Stimulated activated naive CD4-positive, alpha-beta T cell (primary cell): Measurements from ENCODE around the gene PTPRN2.
"Not testable (repeated sequence)": the region's sequence is repeated elsewhere in the genome, so short reads cannot be mapped to it uniquely, and the experiment has no call there.

ENCODE experiments used
- DNase-seq, 6 experiments: peaks; one replicate each; lab custom pipeline; 2025; lab: John Stamatoyannopoulos, UW

Gene PTPRN2

DNA sequence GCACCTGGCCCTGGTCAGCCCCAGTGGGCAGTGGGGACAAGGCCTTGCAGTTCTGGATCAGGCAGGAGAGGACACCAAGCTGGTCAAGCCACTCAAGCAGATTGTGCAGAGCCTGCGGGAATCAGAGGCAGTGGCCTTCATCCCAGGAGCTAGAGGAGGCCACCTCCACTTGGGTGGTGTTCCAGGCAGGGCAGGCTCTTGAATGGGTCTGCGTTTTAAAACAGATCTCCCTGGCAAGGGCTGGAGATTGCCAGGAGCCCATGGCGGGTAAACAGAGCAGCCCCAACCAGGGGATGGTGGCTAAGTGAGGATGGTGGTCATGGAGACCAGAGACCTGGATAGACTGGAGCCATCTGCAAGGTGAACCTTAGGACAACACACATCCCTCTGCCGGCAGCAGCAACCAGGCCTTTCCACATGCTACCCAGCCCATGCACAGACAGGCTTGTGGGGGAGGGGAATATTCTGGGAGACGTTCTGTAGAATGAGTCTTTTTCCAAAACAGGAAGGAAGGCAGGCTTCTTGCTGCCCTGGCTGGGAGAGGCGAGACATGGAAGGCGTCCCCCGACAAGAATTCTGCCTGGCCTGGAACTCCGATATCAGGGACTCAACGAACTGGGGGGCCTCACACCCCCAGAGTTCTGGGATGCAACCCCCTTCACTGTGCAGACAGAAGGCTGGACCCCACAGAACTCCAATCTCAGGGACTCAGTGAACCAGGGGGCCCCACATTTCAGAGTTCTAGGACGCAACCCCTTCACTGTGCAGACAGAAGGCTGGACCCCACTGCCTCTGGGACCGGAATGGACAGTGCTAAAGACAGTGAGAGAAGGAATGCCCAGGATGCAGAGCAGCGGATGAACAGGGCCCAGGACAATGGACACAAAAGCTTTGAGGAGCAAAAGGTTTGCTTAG is 264.8 kb downstream of the PTPRN2 start:
- no peak for DNase-seq

DNA sequence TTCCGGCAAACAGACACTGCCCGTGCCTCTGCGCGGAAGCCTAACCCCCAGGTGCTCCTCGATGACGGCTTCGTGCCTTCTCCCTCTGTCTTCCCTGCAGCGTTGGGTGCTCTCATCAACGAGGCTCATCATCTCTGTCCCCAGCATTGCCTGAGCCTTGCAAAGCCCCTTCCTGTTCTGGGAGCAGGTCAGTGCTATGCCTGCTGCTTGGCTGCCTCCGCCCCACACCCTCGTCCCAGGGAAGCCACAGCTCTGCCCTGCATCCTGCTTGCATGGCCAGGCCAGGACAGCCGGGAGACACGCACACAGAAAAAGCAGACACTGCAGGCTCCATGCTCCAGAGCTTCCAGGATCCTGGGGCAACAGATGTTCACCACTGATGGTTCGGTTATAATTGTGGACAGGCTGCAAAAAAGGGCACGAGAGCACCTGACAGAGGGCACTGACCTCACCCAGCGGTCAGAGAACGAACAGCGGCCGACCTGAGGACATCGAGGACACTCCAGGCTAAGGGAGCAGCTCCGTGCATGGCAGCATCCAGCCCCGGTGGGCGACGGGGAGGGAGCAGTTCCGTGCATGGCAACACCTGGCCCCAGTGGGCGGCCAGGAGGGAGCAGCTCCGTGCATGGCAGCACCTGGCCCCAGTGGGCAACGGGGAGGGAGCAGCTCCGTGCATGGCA is 265.5 kb downstream of the PTPRN2 start:
- no peak for DNase-seq

DNA sequence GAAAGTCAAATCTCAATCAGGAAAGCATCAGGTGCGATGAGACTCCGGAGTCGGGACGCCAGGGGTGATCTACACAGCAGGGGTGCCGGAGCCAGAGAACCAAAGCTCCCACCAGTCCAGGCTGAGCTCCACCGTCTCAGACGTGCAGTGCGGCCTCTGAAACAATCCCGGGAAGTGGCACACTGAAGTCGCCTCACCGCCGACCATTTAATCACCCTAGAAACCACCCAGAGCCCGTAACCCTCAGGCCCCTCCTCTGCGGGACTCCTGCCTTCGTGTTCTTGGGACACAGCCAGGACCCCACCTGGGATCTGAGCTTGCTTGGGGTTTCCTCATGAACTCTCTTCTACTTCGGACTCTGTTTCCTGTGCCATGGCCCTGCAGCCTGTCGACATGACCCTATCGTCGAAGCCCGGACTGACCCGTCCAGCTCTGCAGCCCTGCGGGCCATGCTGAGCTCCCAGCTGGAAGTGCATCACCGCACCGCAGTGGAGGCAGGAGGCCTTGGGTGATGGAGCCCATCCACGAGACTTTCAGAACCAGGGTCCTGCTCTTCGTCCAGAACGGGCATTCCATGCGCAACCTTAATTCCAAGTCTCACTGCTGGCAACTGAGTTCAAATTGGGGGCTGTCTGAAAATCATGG is 266.4 kb downstream of the PTPRN2 start:
- no peak for DNase-seq

- no peak for DNase-seq
Observed at GRCh38 chr7:158320328-158320727, 267.3 kb downstream of the PTPRN2 start.

- DNase-seq, result no peak
Observed at GRCh38 chr7:158318511-158318913, 269.1 kb downstream of the PTPRN2 start.

DNA sequence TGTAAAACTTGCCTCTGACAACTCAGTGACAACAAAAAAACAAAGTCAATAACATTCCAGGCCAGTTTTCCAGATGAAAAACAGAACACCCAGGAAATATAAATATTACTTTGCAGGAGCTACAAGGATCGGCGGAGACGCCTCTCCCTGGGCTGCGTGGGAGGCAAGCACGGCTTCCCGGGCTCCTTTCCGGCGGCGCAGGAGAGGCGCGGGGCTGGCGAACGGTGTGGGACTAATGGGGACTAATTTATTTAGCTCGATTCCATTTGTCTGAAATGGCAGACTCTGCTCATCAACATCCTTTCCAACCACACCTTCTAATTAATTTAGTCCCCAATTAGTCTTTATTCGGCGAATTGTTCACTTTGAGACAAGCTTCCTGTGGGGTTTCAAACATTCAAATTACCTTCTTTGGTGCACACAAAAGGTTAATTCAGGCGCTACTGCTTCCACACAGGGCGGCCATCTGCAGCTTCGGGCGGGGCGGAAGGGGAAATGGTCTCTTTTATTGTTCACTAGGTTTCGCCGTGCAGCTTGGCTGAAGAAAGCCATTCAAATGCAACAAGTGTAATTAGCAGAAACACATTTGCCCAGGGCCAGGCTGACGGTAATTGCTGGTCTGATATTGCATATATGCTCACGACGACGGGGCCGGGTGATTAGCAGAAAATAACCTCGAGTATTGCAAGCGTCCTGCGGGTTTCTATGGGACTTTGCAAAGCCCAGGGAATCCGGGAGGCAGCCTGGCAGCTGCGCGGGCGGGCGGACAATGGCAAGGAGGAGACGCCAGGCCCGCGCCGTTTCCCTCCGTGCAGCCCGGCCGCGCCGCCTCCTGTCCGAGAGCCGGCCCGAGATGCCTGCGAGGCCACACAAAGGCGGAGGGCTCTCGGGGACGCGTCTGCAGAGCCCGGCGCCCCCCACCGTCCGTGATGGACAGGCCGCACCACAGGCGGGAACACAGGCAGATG is 270.1 kb downstream of the PTPRN2 start:
- DNase-seq, result no peak

DNA sequence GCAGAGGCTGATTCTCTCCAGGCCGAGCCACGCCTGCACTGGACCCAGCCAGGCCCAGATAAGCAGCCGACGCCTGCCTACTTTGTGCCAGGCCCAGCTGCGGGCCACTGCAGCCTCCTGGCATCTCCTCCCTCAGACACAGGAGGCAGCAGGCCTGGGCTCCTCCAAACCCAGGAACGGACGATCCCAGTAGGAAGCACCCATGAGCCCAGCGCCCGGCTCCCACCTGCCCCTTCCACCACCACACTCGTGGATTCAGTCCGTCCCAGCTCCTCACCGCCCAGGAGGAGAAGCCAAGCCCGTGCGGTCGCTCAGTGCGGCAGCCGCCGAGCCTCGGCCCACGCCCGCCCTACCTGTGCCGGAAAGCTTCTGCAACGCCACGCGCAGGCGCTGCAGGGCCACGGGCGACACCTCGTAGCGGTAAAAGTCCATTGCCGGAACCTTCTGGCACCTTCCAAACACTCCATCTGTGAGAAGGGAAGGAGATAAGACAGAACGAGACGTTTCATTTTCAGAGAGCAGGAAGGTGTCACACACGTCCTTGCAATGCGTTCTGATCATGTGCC is 271.1 kb downstream of the PTPRN2 start:
- no peak for DNase-seq

GRCh38 chr7:158315881-158316280 is 271.7 kb downstream of the PTPRN2 start:
- no peak for DNase-seq

GRCh38 chr7:158315326-158315725 is 272.3 kb downstream of the PTPRN2 start:
- no peak for DNase-seq

DNA sequence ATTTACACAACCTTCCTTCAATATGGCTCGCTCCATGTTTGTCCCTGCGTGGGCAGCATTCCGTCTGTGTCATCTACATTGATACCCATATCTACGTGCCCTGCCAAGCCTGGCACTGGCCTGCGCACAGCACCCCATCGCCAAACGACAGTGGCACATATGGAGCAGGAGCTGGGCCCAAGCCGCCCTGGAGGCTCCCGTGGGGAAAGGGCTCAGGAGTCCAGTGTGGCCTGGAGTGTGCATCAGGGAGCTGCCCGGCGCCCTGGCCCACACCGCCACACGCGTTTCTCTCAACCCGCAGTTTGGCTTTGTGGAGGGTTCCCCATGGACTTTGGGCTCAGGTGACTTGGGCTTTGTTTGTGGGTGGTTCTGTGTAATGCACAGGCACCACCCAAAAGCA is 273.2 kb downstream of the PTPRN2 start:
- no peak for DNase-seq

DNA sequence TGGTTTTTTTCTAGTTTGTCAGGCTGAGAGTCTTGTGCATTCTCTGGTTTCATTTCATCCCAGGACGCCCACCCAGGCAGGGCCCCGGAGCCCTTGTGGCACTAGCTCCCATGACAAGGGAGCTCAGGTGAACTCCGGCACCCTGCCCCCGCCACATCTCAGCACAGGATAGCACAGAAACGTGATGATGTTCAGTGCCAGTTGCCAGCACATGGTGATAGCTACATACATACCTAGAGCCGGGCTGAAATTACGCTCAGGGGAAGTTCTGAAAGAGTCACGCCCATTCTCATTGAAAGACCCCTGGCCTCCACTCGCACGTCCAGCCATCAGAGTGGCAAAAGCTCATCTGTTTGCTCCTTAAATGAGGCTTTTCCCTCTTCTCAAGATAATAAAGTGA is 273.7 kb downstream of the PTPRN2 start:
- DNase-seq, result no peak

DNA sequence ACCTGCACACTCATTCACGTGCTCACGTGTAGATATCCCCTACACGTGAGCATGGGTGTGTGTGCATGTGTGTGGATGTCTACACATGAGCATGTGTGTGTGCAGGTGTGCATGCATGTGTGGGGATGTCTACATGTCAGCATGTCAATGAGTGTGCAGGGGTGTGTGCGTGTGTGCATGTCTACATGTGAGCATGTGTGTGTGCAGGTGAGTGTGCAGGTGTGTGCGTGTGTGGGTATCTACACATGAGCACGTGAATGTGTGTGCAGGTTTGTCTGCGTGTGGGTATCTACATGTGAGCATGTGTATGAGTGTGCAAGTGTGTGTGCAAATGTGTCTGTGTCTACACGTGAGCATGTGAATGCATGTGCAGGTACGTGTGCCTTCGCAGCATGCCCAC is 274.8 kb downstream of the PTPRN2 start:
- no peak for DNase-seq

GRCh38 chr7:158311791-158312190 is 275.8 kb downstream of the PTPRN2 start:
- DNase-seq, result no peak

DNA sequence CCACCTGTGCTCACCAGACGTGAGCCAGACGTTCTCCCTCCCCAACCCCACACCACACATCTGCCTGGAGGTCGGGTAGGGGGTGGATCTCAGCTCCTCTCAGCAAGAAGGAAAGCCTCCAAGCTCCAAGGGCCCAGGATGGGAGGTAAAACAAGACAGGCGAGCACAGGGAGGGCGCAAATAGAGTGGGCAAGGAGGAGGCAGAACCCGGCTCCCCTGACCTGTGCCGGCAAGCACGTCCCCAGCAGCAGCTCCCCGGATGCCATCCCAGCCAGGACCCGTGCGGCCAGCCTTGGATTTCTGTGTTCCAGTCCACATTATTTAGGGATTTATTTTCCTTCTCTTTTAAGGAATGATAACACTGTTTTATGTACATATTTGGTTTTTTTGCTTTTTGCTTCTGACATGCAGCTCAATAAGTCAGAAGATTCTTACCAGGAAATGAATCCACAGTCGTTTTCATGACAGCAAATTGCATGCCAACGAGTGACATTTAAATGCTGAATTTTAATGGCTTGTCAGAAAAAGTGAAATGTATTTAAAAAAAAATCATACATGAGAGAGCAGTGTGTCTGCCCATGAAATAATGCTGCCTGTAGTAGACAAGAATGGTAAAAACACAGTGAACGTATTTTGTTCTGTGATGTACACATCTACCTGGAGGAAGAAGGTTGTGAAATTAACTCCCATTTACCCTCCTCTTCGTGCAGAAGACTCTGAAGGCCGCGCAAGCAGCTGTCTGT is 276.5 kb downstream of the PTPRN2 start:
- DNase-seq, result no peak

- DNase-seq, result no peak
Observed at GRCh38 chr7:158309868-158310763, 277.5 kb downstream of the PTPRN2 start.

GRCh38 chr7:158308001-158308400 is 279.6 kb downstream of the PTPRN2 start:
- DNase-seq, result no peak

DNA sequence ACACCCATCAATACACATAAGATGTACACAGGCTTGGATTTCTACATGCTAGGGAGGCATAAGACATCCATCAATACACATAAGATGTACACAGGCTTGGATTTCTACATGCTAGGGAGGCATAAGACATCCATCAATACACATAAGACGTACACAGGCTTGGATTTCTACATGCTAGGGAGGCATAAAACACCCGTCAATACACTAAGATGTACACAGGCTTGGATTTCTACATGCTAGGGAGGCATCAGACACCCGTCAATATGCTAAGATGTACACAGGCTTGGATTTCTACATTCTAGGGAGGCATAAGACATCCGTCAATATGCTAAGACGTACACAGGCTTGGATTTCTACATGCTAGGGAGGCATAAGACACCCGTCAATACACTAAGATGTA is 283.6 kb downstream of the PTPRN2 start:
- not testable (repeated sequence) for DNase-seq

DNA sequence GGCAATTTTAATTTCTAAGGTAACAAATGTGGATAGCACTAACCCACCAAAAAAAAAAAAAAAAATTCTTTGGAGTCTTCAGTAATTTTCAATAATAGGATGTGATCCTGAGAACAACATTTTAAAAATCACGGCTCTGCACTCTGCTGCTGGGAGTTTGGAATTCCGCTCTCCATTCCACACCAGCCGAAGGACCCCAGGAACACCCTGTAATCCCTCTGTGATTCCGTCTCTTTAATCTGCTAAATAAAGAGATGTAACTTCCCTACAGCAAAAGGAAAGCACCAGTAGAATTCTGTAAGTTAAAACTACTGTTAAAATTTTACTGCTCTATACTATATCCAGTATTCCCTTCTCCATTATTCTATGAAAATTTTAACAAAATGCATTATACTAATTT is 284.5 kb downstream of the PTPRN2 start:
- DNase-seq, result no peak

- no peak for DNase-seq
Observed at GRCh38 chr7:158302274-158303070, 285.2 kb downstream of the PTPRN2 start.
